Stimulated activated CD8-positive, alpha-beta memory T cell treated with anti-CD3 and anti-CD28 coated beads, Interleukin-15, amount 100 ng/mL, for 24 hours (primary cell): ENCODE results near the gene SLC25A21.
A peak's percentile ranks its signal among the peaks of the same experiment; 100 is the strongest.
"Not testable (repeated sequence)": the region's sequence is repeated elsewhere in the genome, so short reads cannot be mapped to it uniquely, and the experiment has no call there.

Experiments
- DNase-seq: peaks from one replicate; pipeline ENCODE4 v3.0.0-alpha.2; 2020; ENCODE audit warnings: low read depth

The SLC25A21 gene

GRCh38 chr14:36941783-36942521 lies 230.5 kb downstream of the SLC25A21 start:
- DNase-seq = peak; percentile 6

GRCh38 chr14:36940476-36940875 lies 231.9 kb downstream of the SLC25A21 start:
- DNase-seq = no peak

DNA sequence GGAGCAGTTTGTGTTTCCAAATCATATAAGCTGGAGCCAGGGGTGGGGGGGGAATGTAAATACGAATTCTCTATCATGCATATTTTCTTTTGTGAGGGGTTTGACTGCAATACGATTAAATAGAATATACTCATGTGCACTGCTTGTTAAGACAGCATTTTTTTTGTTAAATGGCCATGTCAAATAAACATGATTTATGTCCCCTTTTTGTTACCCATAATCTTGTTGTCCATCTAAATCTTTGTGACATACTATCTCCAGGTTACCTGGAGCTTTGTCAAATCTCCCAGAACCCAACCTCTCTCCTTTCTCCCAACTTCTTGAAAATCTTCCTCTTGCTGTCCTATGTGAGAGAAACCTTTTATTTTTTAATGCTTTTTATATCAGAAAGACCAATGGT lies 233.1 kb downstream of the SLC25A21 start:
- DNase-seq = no peak

DNA sequence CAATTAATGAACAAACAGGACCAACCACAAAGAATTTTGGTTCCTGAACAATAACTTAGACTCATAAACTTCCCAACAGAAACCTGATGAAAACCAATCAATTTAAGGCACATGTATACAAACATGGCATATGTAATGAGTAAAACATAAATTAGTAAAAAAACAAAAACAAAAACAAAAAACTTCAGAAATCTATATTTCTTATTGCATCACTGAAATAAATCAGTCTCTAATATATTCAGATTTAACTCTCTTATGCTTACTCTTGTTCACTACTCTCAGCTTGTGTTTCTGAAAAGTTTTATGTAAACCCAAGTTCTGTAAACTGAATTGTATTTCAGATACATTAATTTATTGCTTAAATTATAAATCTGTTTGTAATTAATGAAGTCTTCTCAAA lies 233.7 kb downstream of the SLC25A21 start:
- DNase-seq = no peak

- DNase-seq = no peak
These were observed 236.3 kb downstream of the SLC25A21 start for GRCh38 chr14:36935976-36936678.

GRCh38 chr14:36934304-36934703 lies 238.1 kb downstream of the SLC25A21 start:
- DNase-seq = no peak

- no peak for DNase-seq
These were observed 240.6 kb downstream of the SLC25A21 start for GRCh38 chr14:36931791-36932190.

DNA sequence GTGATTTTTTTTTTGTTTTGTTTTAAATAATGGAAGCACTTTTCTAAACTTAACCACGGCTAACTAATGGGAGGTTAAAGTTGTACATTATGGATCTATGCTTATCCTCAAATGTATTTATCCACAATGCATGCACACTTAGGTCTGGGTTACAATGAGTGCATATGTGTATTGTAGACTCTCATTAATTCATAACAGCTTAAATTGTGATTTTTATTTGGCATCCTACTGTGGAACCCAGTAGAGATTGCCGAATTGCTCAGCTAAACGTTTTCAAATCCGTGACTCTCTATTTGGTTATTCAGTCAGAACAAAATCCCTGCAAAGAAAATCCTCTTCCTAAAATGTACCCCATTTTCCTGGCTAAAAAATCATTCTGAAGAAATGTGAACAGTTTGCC lies 244.0 kb downstream of the SLC25A21 start:
- no peak for DNase-seq

DNA sequence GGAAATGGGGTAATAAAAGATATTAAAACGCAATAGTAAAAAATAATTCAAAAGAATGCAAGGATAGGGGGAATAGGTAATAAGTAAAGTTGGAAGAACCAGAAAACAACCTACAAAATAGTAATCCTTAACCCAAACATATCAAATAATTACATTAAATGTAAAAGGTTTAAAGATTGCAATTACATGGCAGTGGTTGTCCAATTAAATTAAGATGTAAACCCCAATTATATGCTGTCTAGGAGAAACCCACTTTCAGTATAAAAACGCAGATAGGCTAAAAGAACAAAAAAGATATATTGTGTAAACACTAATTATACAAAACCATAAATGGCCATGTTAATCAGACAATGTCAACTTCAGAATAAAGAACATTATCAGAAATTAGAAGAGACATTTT lies 247.3 kb downstream of the SLC25A21 start:
- no peak for DNase-seq

DNA sequence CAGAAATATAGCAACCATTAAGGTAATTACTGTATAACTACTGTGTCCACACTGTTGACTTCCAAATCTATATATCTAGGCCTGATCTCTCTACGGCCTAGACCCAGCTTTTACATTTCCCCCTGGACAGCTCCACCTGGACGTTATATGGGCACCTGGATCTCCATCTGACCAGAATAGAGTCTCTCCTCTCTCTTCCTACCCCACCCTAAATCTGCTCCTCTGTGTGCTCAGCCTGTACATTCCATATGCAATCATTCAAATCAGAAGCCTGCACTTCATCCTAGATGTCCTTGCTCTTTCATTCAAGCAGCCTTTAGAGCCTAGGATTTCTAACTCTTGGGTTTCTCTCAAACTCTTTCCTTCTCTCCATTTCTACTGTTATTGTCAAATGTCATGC lies 255.7 kb downstream of the SLC25A21 start:
- no peak for DNase-seq

DNA sequence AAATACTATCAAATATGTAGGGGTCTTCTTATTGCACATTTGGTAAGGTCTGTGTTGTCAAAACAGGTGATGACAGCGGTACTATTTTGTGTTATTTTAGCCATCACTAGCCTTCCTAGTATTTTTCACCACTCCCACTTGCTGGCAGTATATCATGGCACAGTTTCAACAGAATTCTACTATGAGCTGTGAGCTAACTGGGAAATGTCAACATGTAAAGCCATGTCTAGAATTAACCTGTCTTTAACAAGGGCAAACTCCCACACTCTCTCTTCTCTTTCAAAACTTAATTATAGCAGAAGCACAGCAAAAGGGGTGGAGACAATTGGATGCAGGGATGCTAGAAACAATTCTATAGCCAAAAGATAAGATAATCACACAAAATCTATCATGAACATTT lies 257.3 kb downstream of the SLC25A21 start:
- DNase-seq = no peak

GRCh38 chr14:36910578-36910977 lies 261.8 kb downstream of the SLC25A21 start:
- DNase-seq = no peak

DNA sequence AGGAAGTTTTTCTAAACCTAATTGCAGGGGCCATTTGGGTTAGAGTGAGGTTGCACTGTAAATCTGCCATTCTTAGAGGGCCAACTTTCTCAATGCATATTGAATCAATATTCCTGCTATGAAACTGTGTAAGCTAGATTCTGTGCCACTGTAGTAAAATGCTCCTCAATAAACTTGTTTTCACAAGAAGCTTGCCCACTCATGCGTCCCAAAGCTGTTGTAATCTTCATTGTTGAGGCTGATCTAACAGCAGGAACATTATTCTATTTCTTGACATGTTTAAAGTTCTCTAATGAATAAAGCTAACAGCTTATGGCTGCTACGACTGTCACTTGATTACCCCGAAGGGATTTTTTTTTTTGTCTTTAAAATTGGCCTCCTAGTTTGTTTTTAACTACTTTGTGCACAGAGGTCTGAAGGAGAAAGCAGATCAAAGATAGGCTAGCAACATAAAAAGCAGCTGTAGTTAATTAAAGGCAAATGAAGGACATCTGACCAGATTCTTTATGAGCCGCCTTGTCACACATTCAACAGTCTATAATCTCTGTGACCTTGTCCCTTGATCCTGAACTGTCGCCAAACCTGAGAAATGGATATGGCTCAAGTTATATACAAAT lies 267.0 kb downstream of the SLC25A21 start:
- no peak for DNase-seq

DNA sequence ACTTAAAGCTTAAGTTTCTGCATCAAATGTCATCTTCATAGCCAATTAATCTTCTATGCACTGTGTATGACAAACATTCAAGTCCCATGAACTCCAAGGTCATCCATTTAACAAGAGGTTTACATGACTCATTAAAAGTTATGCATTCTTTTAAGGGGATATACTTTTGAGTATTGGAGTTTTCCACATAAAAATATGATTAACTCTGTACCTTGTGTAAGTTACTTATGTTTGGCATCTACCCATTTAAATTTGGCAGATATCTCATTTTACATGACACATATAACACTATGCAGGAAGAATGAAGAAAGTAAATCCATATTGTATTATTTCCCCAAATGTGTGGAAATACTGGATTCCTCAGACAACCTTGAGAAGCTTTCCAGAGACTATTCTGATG lies 270.5 kb downstream of the SLC25A21 start:
- no peak for DNase-seq

- DNase-seq = no peak
These were observed 271.6 kb downstream of the SLC25A21 start for GRCh38 chr14:36900846-36901245.

DNA sequence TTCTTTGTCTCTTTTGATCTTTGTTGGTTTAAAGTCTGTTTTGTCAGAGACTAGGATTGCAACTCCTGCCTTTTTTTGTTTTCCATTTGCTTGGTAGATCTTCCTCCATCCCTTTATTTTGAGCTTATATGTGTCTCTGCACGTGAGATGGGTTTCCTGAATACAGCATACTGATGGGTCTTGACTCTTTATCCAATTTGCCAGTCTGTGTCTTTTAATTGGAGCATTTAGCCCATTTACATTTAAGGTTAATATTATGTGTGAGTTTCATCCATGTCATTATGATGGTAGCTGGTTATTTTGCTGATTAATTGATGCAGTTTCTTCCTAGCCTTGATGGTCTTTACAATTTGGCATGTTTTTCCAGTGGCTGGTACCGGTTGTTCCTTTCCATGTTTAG lies 276.1 kb downstream of the SLC25A21 start:
- not testable (repeated sequence) for DNase-seq

GRCh38 chr14:36884049-36884448 lies 288.4 kb downstream of the SLC25A21 start:
- no peak for DNase-seq

DNA sequence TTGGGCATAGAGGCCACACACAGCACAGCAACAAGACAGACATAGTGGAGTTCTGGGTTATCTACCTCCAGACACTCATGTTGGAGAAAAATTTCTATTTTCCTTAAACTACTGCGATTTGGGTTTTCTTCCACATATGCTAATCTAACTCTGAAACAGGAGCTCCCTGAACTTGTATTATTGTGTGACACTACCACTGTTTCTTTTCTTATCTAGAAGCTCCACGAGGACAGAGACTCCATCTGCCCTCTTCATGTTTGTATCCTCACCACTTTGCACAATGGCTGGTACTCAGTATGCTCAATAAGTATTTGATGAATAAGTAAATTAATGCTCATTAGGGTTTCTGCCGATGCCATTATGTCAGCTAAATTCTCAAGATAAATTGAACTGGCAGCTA lies 292.1 kb downstream of the SLC25A21 start:
- no peak for DNase-seq

- no peak for DNase-seq
These were observed 292.8 kb downstream of the SLC25A21 start for GRCh38 chr14:36879558-36879957.

GRCh38 chr14:36874396-36875138 lies 297.8 kb downstream of the SLC25A21 start:
- no peak for DNase-seq

DNA sequence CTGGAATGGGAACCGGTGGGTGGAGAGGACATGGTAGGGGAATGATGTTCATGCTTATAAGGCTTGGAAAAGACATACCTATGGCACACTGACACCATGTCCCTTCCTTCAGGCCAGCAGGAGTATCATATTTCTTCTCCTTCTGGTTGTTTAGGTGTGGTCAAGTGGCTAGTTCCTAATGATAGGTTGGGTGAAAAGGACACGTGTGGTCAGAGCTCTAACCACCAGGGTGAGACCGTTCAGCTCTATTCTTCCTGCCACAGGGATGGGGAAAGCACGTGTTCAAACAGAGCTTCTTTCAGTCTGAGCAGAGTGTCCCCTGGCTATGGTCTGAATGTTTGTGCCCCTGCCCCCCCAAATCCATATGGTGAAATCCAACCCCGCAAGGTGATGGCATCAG lies 301.6 kb downstream of the SLC25A21 start:
- no peak for DNase-seq

- no peak for DNase-seq
These were observed 303.3 kb downstream of the SLC25A21 start for GRCh38 chr14:36869125-36869524.

GRCh38 chr14:36866867-36867266 lies 305.5 kb downstream of the SLC25A21 start:
- no peak for DNase-seq
